HG03520 (cell line): ENCODE data around the gene PRRT3.
"Not testable (repeated sequence)": the region's sequence is repeated elsewhere in the genome, so short reads cannot be mapped to it uniquely, and the experiment has no call there.

ENCODE experiments used
- ATAC-seq: cut with Tn5 transposase; IDR thresholded peaks from one replicate; pipeline ENCODE4 v1.9.1; 2021; ENCODE audit warnings: mild to moderate bottlenecking, moderate library complexity; ENCODE audit not compliant: unreplicated experiment

Gene PRRT3

GRCh38 chr3:9918261-9919038 lies 33.8 kb downstream of the PRRT3 start:
- no peak for ATAC-seq

- no peak for ATAC-seq
Observed at GRCh38 chr3:9917820-9918219, 34.4 kb downstream of the PRRT3 start.

GRCh38 chr3:9916734-9917680 lies 35.2 kb downstream of the PRRT3 start, which contains the start of gene IL17RC:
Gene IL17RC (plus strand): TSS chr3:9917098. CDS start chr3:9917316, 218 bp downstream.
- ATAC-seq = no peak

- no peak for ATAC-seq
Observed at GRCh38 chr3:9916346-9916733, 35.9 kb downstream of the PRRT3 start.

GRCh38 chr3:9915254-9916141 lies 36.7 kb downstream of the PRRT3 start:
- no peak for ATAC-seq

- ATAC-seq = no peak
Observed at GRCh38 chr3:9914559-9915253, 37.5 kb downstream of the PRRT3 start.

GRCh38 chr3:9914011-9914410 lies 38.2 kb downstream of the PRRT3 start:
- no peak for ATAC-seq

- ATAC-seq = no peak
Observed at GRCh38 chr3:9913601-9914000, 38.6 kb downstream of the PRRT3 start.

GRCh38 chr3:9912294-9912935 lies 39.8 kb downstream of the PRRT3 start:
- ATAC-seq = no peak

GRCh38 chr3:9911863-9912262 lies 40.3 kb downstream of the PRRT3 start:
- no peak for ATAC-seq

- no peak for ATAC-seq
Observed at GRCh38 chr3:9909221-9910013, 42.8 kb downstream of the PRRT3 start.

- ATAC-seq = no peak
Observed at GRCh38 chr3:9908286-9908685, 43.9 kb downstream of the PRRT3 start.

- no peak for ATAC-seq
Observed at GRCh38 chr3:9906480-9906879, 45.7 kb downstream of the PRRT3 start.

- no peak for ATAC-seq
Observed at GRCh38 chr3:9903904-9904303, 48.3 kb downstream of the PRRT3 start.

GRCh38 chr3:9903238-9903624 lies 49.0 kb downstream of the PRRT3 start:
- no peak for ATAC-seq

- ATAC-seq = no peak
Observed at GRCh38 chr3:9902372-9903237, 49.6 kb downstream of the PRRT3 start, which contains the start of gene IL17RE. Gene IL17RE (plus strand): TSS chr3:9902848. CDS start chr3:9902933, 85 bp downstream.

- ATAC-seq = no peak
Observed at GRCh38 chr3:9901967-9902366, 50.2 kb downstream of the PRRT3 start.

- not testable (repeated sequence) for ATAC-seq
Observed at GRCh38 chr3:9900965-9901415, 51.2 kb downstream of the PRRT3 start.
